Erythroblast (primary cell): ENCODE data around the gene EDC4.

Experiments used
- GATA1 ChIP-seq: IDR thresholded peaks from 2 replicates; pipeline ENCODE4 v1.6.1; 2011; ENCODE audit warnings: low read depth, mild to moderate bottlenecking, control low read depth, low read length, moderate library complexity
- POLR2A ChIP-seq: IDR thresholded peaks from 2 replicates; pipeline ENCODE4 v1.6.1; 2011; ENCODE audit warnings: mild to moderate bottlenecking, low read length

GRCh38 chr16:67885976-67886375 is 13.1 kb downstream of the EDC4 start:
- TF ChIP-seq POLR2A, result no peak
- no peak for TF ChIP-seq GATA1
